WTC11 (cell line): ENCODE measurements around the gene PDE11A. TPM values are rescaled to one million over a fixed set of nuclear protein-coding genes. Genes with fewer than 3 reads are reported as not detected.

Experiments
- ATAC-seq: fragments of 200-7000 bp; cut with Tn5 transposase; 2 replicates; pipeline ENCODE4 v1.10.0; 2021; ENCODE audit warnings: mild to moderate bottlenecking, moderate library complexity
- CTCF ChIA-PET: fragments of 300-600 bp; sonication (Branson Sonifier 250); formaldehyde crosslinking; loops from one replicate; lab custom pipeline; 2021; ENCODE audit warnings: antibody characterized with exemption; lab: Charles Lee
- POLR2A ChIA-PET: fragments of 350-600 bp; sonication (Branson Sonifier 250); formaldehyde crosslinking; loops from one replicate; lab custom pipeline; 2021; ENCODE audit warnings: antibody characterized with exemption; lab: Charles Lee
- DNase-seq: peaks from one replicate; pipeline ENCODE4 v3.0.0; 2021; ENCODE audit warnings: low spot score
- H3K27ac Mint-ChIP-seq: 2 replicates; pipeline ENCODE4 v1.8.0; 2021; ENCODE audit warnings: mixed read lengths
- H3K27me3 Mint-ChIP-seq: 2 replicates; pipeline ENCODE4 v1.8.0; 2021; ENCODE audit warnings: low read depth, mild to moderate bottlenecking, moderate library complexity, mixed read lengths
- H3K36me3 Mint-ChIP-seq: 2 replicates; pipeline ENCODE4 v1.8.0; 2021; ENCODE audit warnings: mixed read lengths
- H3K4me1 Mint-ChIP-seq: 2 replicates; pipeline ENCODE4 v1.8.0; 2022; ENCODE audit warnings: mixed read lengths
- H3K4me3 Mint-ChIP-seq: 2 replicates; pipeline ENCODE4 v1.8.0; 2021; ENCODE audit warnings: mild to moderate bottlenecking, moderate library complexity, mixed read lengths
- H3K9me3 Mint-ChIP-seq: 2 replicates; pipeline ENCODE4 v1.8.0; 2021; ENCODE audit warnings: mixed read lengths
- CREB1 ChIP-seq: sonication (generic); formaldehyde crosslinking; IDR thresholded peaks from 2 replicates; pipeline ENCODE4 v1.8.0; 2023; ENCODE audit warnings: mild to moderate bottlenecking, missing genetic modification reagents
- ELF4 ChIP-seq: sonication (generic); formaldehyde crosslinking; IDR thresholded peaks from 2 replicates; pipeline ENCODE4 v1.8.1; 2022; ENCODE audit warnings: low read depth, mild to moderate bottlenecking, moderate library complexity, missing genetic modification reagents
- FOXP1 ChIP-seq: sonication (generic); formaldehyde crosslinking; IDR thresholded peaks from 2 replicates; pipeline ENCODE4 v1.8.0; 2022; ENCODE audit warnings: missing genetic modification reagents, mild to moderate bottlenecking, moderate library complexity, borderline replicate concordance
- GTF2I ChIP-seq: fragments of 250-450 bp; sonication (Bioruptor Pico); conservative IDR thresholded peaks from 2 replicates; pipeline ENCODE4 v1.4.0; 2021; ENCODE audit warnings: mild to moderate bottlenecking
- KAT7 ChIP-seq: sonication (generic); formaldehyde crosslinking; IDR thresholded peaks from 2 replicates; pipeline ENCODE4 v1.8.1; 2023; ENCODE audit warnings: missing genetic modification reagents, mild to moderate bottlenecking, borderline replicate concordance
- RORB ChIP-seq: fragments of 250-450 bp; sonication (Bioruptor Pico); IDR thresholded peaks from 2 replicates; pipeline ENCODE4 v1.9.0; 2021; ENCODE audit warnings: mild to moderate bottlenecking
- SMAD4 ChIP-seq: sonication (generic); formaldehyde crosslinking; IDR thresholded peaks from 2 replicates; pipeline ENCODE4 v1.8.0; 2022; ENCODE audit warnings: mild to moderate bottlenecking, missing genetic modification reagents
- TP53 ChIP-seq: sonication (generic); formaldehyde crosslinking; IDR thresholded peaks from 2 replicates; pipeline ENCODE4 v1.8.1; 2023; ENCODE audit warnings: mild to moderate bottlenecking, missing genetic modification reagents
- ZNF121 ChIP-seq: sonication (generic); formaldehyde crosslinking; IDR thresholded peaks from 2 replicates; pipeline ENCODE4 v1.8.0; 2023; ENCODE audit warnings: missing genetic modification reagents
- ZNF232 ChIP-seq: sonication (generic); formaldehyde crosslinking; IDR thresholded peaks from 2 replicates; pipeline ENCODE4 v1.8.0; 2022; ENCODE audit warnings: mild to moderate bottlenecking, missing genetic modification reagents
- ZNF416 ChIP-seq: fragments of 250-450 bp; sonication (Bioruptor Pico); IDR thresholded peaks from 2 replicates; pipeline ENCODE4 v1.9.0; 2021; ENCODE audit warnings: mild to moderate bottlenecking, inconsistent platforms
- ZNF423 ChIP-seq: fragments of 250-450 bp; sonication (Bioruptor Pico); IDR thresholded peaks from 2 replicates; pipeline ENCODE4 v2.1.2; 2022; ENCODE audit warnings: mild to moderate bottlenecking, moderate library complexity
- total RNA-seq: library from RNA; stranded (reverse); gene quantifications from 3 replicates; pipeline ENCODE4 v1.2.3, GENCODE V29; 2021
- TF ChIP-seq, protein P1 (sequence below): fragments of 250-450 bp; sonication (Bioruptor Pico); IDR thresholded peaks from 2 replicates; pipeline ENCODE4 v1.8.0; 2021; ENCODE audit warnings: mild to moderate bottlenecking
- TF ChIP-seq, protein P2 (sequence below): sonication (generic); formaldehyde crosslinking; conservative IDR thresholded peaks from 2 replicates; pipeline ENCODE4 v1.8.1; 2022; ENCODE audit warnings: mild to moderate bottlenecking, missing genetic modification reagents
- TF ChIP-seq, protein P3 (sequence below): sonication (generic); formaldehyde crosslinking; IDR thresholded peaks from 2 replicates; pipeline ENCODE4 v1.8.1; 2022; ENCODE audit warnings: mild to moderate bottlenecking, moderate library complexity, missing genetic modification reagents
- TF ChIP-seq, protein P4 (sequence below): fragments of 250-450 bp; sonication (Bioruptor Pico); IDR thresholded peaks from 2 replicates; pipeline ENCODE4 v2.1.2; 2022; ENCODE audit warnings: mild to moderate bottlenecking, moderate library complexity
- TF ChIP-seq, protein P5 (sequence below): sonication (generic); formaldehyde crosslinking; IDR thresholded peaks from 2 replicates; pipeline ENCODE4 v1.8.1; 2023; ENCODE audit warnings: mild to moderate bottlenecking, missing genetic modification reagents

The PDE11A gene
- total RNA-seq, 1 experiment from 2014 or later = 0.13 TPM

DNA sequence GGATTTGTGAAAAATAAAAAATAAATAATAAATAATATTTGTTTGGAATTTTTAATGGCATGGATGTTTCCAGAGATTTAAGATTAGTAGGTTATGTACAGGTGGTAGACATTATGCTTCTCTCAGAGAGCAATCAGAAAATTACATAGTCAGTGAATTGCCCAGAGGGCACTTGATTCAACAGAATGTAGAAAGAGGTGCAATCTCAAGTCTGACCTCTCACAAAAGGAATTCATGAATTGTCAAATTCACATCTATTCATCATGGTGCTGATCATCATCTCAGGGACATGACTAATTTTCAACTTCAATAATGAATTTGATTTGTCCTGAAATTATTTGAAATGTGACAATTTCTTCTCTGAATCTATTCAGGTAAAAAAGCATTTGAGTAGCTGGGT lies 172.5 kb downstream of the PDE11A start:
- ATAC-seq = no peak
- TF ChIP-seq SMAD4 (no peak), ELF4 (CRISPR knock-in tag) (no peak), FOXP1 (CRISPR knock-in tag) (no peak), KAT7 (CRISPR knock-in tag) (no peak), ZNF232 (CRISPR knock-in tag) (no peak)
- TF ChIP-seq, protein P1, sequence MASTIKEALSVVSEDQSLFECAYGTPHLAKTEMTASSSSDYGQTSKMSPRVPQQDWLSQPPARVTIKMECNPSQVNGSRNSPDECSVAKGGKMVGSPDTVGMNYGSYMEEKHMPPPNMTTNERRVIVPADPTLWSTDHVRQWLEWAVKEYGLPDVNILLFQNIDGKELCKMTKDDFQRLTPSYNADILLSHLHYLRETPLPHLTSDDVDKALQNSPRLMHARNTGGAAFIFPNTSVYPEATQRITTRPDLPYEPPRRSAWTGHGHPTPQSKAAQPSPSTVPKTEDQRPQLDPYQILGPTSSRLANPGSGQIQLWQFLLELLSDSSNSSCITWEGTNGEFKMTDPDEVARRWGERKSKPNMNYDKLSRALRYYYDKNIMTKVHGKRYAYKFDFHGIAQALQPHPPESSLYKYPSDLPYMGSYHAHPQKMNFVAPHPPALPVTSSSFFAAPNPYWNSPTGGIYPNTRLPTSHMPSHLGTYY = no peak
- TF ChIP-seq, protein P2, sequence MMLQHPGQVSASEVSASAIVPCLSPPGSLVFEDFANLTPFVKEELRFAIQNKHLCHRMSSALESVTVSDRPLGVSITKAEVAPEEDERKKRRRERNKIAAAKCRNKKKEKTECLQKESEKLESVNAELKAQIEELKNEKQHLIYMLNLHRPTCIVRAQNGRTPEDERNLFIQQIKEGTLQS (CRISPR knock-in tag) = no peak
- Mint-ChIP-seq H3K4me1 (peaks cover 16% of the 10 kb centered on the region), H3K27me3 (no peaks in the 10 kb centered on the region; the same call in 1 of the 2 replicates), H3K9me3 (no peaks in the 10 kb centered on the region), H3K27ac (no peak overlapping the region), H3K36me3 (no peaks in the 10 kb centered on the region), H3K4me3 (no peak overlapping the region)
- ChIA-PET POLR2A (no interaction called here), CTCF (interaction anchor here (2.7 kb wide), 1 partner anchor 8 kb away, joined by 10 read pairs; no protein-coding TSS in a partner anchor)
- DNase-seq = no peak

DNA sequence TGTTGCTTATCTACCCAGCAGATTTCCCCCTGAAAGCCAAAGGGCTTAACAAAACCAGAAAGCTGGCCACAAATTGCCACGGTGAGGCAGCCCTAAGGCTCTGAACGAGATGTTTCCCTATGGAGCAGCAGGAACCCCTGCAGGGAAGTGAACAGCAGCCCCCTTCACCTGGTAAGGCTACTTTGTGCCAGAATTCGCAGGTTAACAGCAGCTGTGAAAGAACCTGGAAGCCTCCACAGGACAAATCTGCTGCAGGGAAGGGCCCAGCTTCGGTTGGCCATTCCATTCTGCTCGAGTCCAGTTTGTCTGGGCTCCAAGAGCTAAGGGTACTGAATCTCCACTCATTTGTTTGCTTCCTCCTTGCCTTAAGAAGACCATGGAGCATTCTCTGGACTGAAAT lies 175.3 kb downstream of the PDE11A start:
- peak; percentile 84 for ATAC-seq
- Mint-ChIP-seq H3K4me1 (peaks cover 11% of the 10 kb centered on the region), H3K36me3 (no peaks in the 10 kb centered on the region), H3K9me3 (no peaks in the 10 kb centered on the region), H3K4me3 (no peak overlapping the region), H3K27me3 (no peaks in the 10 kb centered on the region), H3K27ac (no peak overlapping the region)
- POLR2A ChIA-PET = no interaction called here
- CTCF ChIA-PET = interaction anchor here (1.7 to 2.7 kb wide), 3 partner anchors 9 to 98 kb away, joined by 6 to 12 read pairs (median 10); no protein-coding TSS in a partner anchor
- peak; percentile 22 for DNase-seq
- TF ChIP-seq RORB (CRISPR knock-in tag) = no peak
- no peak for TF ChIP-seq ZNF423
- no peak for TF ChIP-seq KAT7 (CRISPR knock-in tag)
- TF ChIP-seq, protein P3, sequence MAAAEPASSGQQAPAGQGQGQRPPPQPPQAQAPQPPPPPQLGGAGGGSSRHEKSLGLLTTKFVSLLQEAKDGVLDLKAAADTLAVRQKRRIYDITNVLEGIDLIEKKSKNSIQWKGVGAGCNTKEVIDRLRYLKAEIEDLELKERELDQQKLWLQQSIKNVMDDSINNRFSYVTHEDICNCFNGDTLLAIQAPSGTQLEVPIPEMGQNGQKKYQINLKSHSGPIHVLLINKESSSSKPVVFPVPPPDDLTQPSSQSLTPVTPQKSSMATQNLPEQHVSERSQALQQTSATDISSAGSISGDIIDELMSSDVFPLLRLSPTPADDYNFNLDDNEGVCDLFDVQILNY (CRISPR knock-in tag) = no peak
- no peak for TF ChIP-seq CREB1 (CRISPR knock-in tag)
- TF ChIP-seq, protein P4, sequence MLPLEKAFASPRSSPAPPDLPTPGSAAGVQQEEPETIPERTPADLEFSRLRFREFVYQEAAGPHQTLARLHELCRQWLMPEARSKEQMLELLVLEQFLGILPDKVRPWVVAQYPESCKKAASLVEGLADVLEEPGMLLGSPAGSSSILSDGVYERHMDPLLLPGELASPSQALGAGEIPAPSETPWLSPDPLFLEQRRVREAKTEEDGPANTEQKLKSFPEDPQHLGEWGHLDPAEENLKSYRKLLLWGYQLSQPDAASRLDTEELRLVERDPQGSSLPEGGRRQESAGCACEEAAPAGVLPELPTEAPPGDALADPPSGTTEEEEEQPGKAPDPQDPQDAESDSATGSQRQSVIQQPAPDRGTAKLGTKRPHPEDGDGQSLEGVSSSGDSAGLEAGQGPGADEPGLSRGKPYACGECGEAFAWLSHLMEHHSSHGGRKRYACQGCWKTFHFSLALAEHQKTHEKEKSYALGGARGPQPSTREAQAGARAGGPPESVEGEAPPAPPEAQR (CRISPR knock-in tag) = no peak
- TF ChIP-seq GTF2I = no peak
- TF ChIP-seq ZNF121 (CRISPR knock-in tag) = no peak
- TF ChIP-seq, protein P1 = no peak
- no peak for TF ChIP-seq TP53 (CRISPR knock-in tag)

DNA sequence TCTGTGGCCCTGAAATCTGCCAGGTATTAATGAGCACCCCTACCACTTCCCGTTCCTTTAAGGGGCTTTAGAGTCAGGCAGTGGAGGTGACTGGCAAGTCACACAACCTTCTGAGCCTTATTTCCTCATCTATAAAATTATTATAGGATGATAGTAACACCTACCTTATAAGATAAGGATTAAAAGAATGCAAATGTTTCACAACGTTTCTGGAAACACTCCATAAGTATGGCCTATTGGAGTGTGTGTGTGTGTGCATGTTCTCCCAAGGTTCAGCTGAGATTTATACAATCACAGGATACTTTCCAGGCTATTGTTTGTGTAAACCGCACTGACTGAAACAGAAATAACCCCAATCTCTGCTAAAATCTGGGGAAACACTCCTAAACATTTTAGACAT lies 176.0 kb downstream of the PDE11A start:
- Mint-ChIP-seq H3K4me3 (no peak overlapping the region), H3K4me1 (peaks cover 10% of the 10 kb centered on the region), H3K36me3 (no peaks in the 10 kb centered on the region), H3K9me3 (no peaks in the 10 kb centered on the region), H3K27ac (no peak overlapping the region), H3K27me3 (no peaks in the 10 kb centered on the region)
- ChIA-PET CTCF (no interaction called here), POLR2A (no interaction called here)
- TF ChIP-seq ZNF416 (CRISPR knock-in tag) = no peak
- TF ChIP-seq, protein P5, sequence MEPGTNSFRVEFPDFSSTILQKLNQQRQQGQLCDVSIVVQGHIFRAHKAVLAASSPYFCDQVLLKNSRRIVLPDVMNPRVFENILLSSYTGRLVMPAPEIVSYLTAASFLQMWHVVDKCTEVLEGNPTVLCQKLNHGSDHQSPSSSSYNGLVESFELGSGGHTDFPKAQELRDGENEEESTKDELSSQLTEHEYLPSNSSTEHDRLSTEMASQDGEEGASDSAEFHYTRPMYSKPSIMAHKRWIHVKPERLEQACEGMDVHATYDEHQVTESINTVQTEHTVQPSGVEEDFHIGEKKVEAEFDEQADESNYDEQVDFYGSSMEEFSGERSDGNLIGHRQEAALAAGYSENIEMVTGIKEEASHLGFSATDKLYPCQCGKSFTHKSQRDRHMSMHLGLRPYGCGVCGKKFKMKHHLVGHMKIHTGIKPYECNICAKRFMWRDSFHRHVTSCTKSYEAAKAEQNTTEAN (CRISPR knock-in tag) = no peak
- no peak for DNase-seq
- no peak for ATAC-seq
